ENCODE measurements around the gene FCAR. TPM values are rescaled to one million over a fixed set of nuclear protein-coding genes. Genes with fewer than 3 reads are reported as not detected.

Gene FCAR
- total RNA-seq, 1 donor from 2014 or later: not detected

GRCh38 chr19:54921082-54921481 is 47.0 kb downstream of the FCAR start:
- no peaks in the 10 kb centered on the region for H3K27me3 ChIP-seq (ENCODE audit: insufficient read depth, low read length)
- no peak overlapping the region for H3K27ac ChIP-seq (ENCODE audit: low read depth, low read length)
- no peaks in the 10 kb centered on the region for H3K4me1 ChIP-seq (ENCODE audit: insufficient read depth, low read length)
- no peak overlapping the region for H3K9ac ChIP-seq (ENCODE audit: low read length)
- H3K36me3 ChIP-seq (ENCODE audit: insufficient read depth, low read length): no peaks in the 10 kb centered on the region
- H4K20me1 ChIP-seq (ENCODE audit: insufficient read depth, low read length): no peaks in the 10 kb centered on the region
- FAIRE-seq (no peak), DNase-seq (ENCODE audit: low read depth) (no peak)
- no peaks in the 10 kb centered on the region for H3K79me2 ChIP-seq (ENCODE audit: insufficient read depth, low read length)
- H2AFZ ChIP-seq (ENCODE audit: low read depth, low read length): no peak overlapping the region
- no peak overlapping the region for H3K4me3 Mint-ChIP-seq (ENCODE audit: unreplicated experiment)
- peaks cover 7% of the 10 kb centered on the region for H3K9me3 Mint-ChIP-seq (ENCODE audit: unreplicated experiment)
- H3K4me3 ChIP-seq (ENCODE audit: insufficient read depth, low read depth, low read length): no peak overlapping the region
- no peak overlapping the region for H3K4me2 ChIP-seq (ENCODE audit: low read length)
- no peaks in the 10 kb centered on the region for H3K27me3 Mint-ChIP-seq (ENCODE audit: low read depth, unreplicated experiment)
- no peaks in the 10 kb centered on the region for H3K4me1 Mint-ChIP-seq (ENCODE audit: low read depth, unreplicated experiment)
- TF ChIP-seq EZH2 (IDR thresholded peaks at IDR 0.05; ENCODE audit: insufficient read depth, low read length): no peak
- no peak for TF ChIP-seq CTCF (IDR thresholded peaks at IDR 0.05; ENCODE audit: insufficient read depth, low read depth, low read length)
- H3K27ac Mint-ChIP-seq (ENCODE audit: unreplicated experiment): no peak overlapping the region
- H3K36me3 Mint-ChIP-seq (ENCODE audit: low read depth, unreplicated experiment): no peaks in the 10 kb centered on the region
- no peaks in the 10 kb centered on the region for H3K9me3 ChIP-seq (ENCODE audit: insufficient read depth, low read depth, low read length)

- no peaks in the 10 kb centered on the region for H3K27me3 ChIP-seq (ENCODE audit: insufficient read depth, low read length)
- no peaks in the 10 kb centered on the region for H3K4me1 ChIP-seq (ENCODE audit: insufficient read depth, low read length)
- DNase-seq (ENCODE audit: low read depth) (no peak), FAIRE-seq (no peak)
- H3K9me3 ChIP-seq (ENCODE audit: insufficient read depth, low read depth, low read length): no peaks in the 10 kb centered on the region
- Mint-ChIP-seq H3K4me3 (ENCODE audit: unreplicated experiment) (no peak overlapping the region), H3K27me3 (ENCODE audit: low read depth, unreplicated experiment) (no peaks in the 10 kb centered on the region), H3K27ac (ENCODE audit: unreplicated experiment) (no peak overlapping the region), H3K4me1 (ENCODE audit: low read depth, unreplicated experiment) (no peaks in the 10 kb centered on the region), H3K36me3 (ENCODE audit: low read depth, unreplicated experiment) (no peaks in the 10 kb centered on the region), H3K9me3 (ENCODE audit: unreplicated experiment) (peaks cover 13% of the 10 kb centered on the region)
- H3K9ac ChIP-seq (ENCODE audit: low read length): no peak overlapping the region
- no peaks in the 10 kb centered on the region for H4K20me1 ChIP-seq (ENCODE audit: insufficient read depth, low read length)
- TF ChIP-seq EZH2 (IDR thresholded peaks at IDR 0.05; ENCODE audit: insufficient read depth, low read length) (no peak), CTCF (IDR thresholded peaks at IDR 0.05; ENCODE audit: insufficient read depth, low read depth, low read length) (no peak)
- no peak overlapping the region for H3K4me3 ChIP-seq (ENCODE audit: insufficient read depth, low read depth, low read length)
- no peaks in the 10 kb centered on the region for H3K79me2 ChIP-seq (ENCODE audit: insufficient read depth, low read length)
- H2AFZ ChIP-seq (ENCODE audit: low read depth, low read length): no peak overlapping the region
- H3K4me2 ChIP-seq (ENCODE audit: low read length): no peak overlapping the region
- no peaks in the 10 kb centered on the region for H3K36me3 ChIP-seq (ENCODE audit: insufficient read depth, low read length)
- no peak overlapping the region for H3K27ac ChIP-seq (ENCODE audit: low read depth, low read length)
Observed at GRCh38 chr19:54923276-54923675, 49.2 kb downstream of the FCAR start.

GRCh38 chr19:54928299-54928698 is 54.3 kb downstream of the FCAR start:
- Histone ChIP-seq H4K20me1 (ENCODE audit: insufficient read depth, low read length) (no peaks in the 10 kb centered on the region), H3K36me3 (ENCODE audit: insufficient read depth, low read length) (no peaks in the 10 kb centered on the region), H3K4me1 (ENCODE audit: insufficient read depth, low read length) (no peaks in the 10 kb centered on the region), H3K79me2 (ENCODE audit: insufficient read depth, low read length) (no peaks in the 10 kb centered on the region), H2AFZ (ENCODE audit: low read depth, low read length) (no peak overlapping the region), H3K9me3 (ENCODE audit: insufficient read depth, low read depth, low read length) (peaks cover 2% of the 10 kb centered on the region), H3K4me2 (ENCODE audit: low read length) (no peak overlapping the region), H3K27me3 (ENCODE audit: insufficient read depth, low read length) (no peaks in the 10 kb centered on the region), H3K9ac (ENCODE audit: low read length) (no peak overlapping the region), H3K27ac (ENCODE audit: low read depth, low read length) (no peak overlapping the region), H3K4me3 (ENCODE audit: insufficient read depth, low read depth, low read length) (no peak overlapping the region)
- H3K4me1 Mint-ChIP-seq (ENCODE audit: low read depth, unreplicated experiment): no peaks in the 10 kb centered on the region
- H3K27me3 Mint-ChIP-seq (ENCODE audit: low read depth, unreplicated experiment): no peaks in the 10 kb centered on the region
- H3K27ac Mint-ChIP-seq (ENCODE audit: unreplicated experiment): no peak overlapping the region
- no peak overlapping the region for H3K4me3 Mint-ChIP-seq (ENCODE audit: unreplicated experiment)
- FAIRE-seq: no peak
- no peaks in the 10 kb centered on the region for H3K36me3 Mint-ChIP-seq (ENCODE audit: low read depth, unreplicated experiment)
- H3K9me3 Mint-ChIP-seq (ENCODE audit: unreplicated experiment): peaks cover 25% of the 10 kb centered on the region
- TF ChIP-seq EZH2 (IDR thresholded peaks at IDR 0.05; ENCODE audit: insufficient read depth, low read length): no peak
- no peak for TF ChIP-seq CTCF (IDR thresholded peaks at IDR 0.05; ENCODE audit: insufficient read depth, low read depth, low read length)
- DNase-seq (ENCODE audit: low read depth): no peak

All from astrocyte (in vitro differentiated cells and primary cell).